KBM-7 (cell line): ENCODE results near the gene CACNA1B.

ENCODE experiments used
- DNase-seq: peaks from one replicate; pipeline ENCODE4 v3.0.0-alpha.2; 2015
- in situ Hi-C: fragments of 300-500 bp; cut with MboI; formaldehyde crosslinking; loops from 2 replicates; pipeline ENCODE4 v1.14.3; 2020; ENCODE audit warnings: low sequenced_read_pairs, low pct_unique_long_range_greater_than_20kb, mixed read lengths

The CACNA1B gene

GRCh38 chr9:137913771-137914767, 36.5 kb downstream of the CACNA1B start:
- DNase-seq = no peak
- in situ Hi-C loops = no loop called here

DNA sequence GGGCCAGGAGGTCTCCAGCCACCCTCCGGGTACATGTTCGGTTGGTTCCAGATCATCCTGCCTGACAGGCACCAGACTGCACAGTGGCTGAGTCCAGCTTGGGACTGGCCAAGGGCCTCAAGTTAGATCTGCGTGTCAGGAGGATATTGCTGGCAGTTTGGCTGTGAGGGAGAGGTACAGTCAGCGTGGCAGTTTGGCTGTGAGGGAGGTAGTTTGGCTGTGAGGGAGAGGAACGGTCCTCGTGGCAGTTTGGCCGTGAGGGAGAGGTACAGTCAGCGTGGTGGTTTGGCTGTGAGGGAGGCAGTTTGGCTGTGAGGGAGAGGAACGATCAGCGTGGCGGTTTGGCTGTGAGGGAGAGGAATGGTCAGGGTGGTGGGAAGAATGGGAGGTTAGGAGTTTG, 39.0 kb downstream of the CACNA1B start:
- in situ Hi-C loops = no loop called here
- DNase-seq = no peak

DNA sequence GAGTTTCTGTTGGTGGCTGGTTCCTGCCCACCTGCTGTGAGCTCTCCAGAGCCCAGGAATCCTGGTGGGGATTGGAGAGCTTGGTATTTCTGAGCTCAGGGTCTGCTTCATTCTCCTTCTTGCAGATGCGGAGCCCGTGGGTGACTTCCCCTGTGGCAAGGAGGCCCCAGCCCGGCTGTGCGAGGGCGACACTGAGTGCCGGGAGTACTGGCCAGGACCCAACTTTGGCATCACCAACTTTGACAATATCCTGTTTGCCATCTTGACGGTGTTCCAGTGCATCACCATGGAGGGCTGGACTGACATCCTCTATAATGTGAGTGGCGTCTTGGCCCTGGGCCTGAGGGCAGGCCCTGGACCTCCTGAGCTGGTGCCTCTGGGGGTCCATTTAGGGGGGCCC, 39.5 kb downstream of the CACNA1B start:
- in situ Hi-C loops = no loop called here
- DNase-seq = no peak

DNA sequence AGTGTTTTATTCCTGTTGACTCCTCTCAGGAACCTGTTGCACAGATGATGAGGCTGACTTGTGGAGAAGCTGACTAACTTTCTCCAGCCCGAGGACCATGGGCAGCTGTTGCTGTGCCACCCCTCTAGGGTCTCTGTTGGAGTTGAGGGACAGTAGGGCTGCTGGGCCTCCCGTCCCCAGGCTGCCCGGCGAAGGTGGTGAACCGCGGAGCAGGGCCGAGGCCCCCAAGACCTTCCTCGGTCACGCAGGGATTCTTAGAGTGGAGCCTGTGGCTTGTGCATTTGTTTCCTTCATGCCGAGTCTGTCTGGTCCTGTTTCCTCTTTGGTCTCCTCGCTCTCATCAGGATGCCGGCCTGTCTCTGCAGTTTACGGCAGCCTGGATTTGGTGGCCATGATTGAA, 40.2 kb downstream of the CACNA1B start:
- no peak for DNase-seq
- in situ Hi-C loops = no loop called here

GRCh38 chr9:137918331-137919094, 40.9 kb downstream of the CACNA1B start:
- in situ Hi-C loops = no loop called here
- DNase-seq = no peak

- DNase-seq = no peak
- in situ Hi-C loops = no loop called here
Observed at GRCh38 chr9:137919095-137919465, 41.5 kb downstream of the CACNA1B start.

- in situ Hi-C loops = no loop called here
- DNase-seq = no peak
Observed at GRCh38 chr9:137919649-137920141, 42.1 kb downstream of the CACNA1B start.

DNA sequence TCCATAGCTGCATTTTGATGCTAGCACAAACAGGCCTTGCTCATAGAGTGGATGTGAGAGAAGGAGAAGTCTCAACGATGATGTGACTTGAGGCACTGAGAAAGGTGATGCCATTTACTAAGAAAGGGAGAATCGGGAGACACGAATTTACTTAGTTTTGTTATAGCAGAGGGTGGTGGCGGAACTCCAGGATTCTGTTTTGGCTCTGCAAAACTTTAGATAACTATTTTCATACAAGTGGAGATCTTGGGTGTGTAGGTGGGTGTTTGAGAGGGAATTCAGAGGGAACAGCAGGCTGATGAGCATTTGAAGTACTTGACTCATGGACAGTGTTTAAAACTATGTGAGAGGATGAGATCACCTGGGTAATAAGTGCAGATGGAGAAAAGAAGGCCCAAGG, 43.2 kb downstream of the CACNA1B start:
- in situ Hi-C loops = no loop called here
- no peak for DNase-seq

DNA sequence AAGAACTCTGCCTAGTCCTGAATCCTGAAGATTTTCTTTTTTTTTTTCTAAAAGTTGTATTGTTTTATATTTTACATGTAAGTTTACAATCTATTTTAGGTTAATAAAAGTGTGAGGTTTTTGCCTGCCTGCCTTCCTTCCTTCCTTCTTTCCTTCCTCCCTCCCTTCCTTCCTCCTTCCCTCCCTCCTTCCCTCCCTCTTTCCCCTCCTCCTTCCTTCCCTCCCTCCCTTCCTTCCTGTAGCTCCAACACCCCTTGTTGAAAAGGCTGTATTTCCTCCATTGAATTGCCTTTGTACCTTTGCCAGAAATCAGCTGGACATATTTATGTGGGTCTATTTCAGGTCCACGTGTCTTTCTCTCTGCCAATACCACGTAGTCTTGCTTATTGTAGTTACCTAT, 46.6 kb downstream of the CACNA1B start:
- in situ Hi-C loops = no loop called here
- DNase-seq = no peak

GRCh38 chr9:137924761-137925369, 47.3 kb downstream of the CACNA1B start:
- no peak for DNase-seq
- in situ Hi-C loops = no loop called here

DNA sequence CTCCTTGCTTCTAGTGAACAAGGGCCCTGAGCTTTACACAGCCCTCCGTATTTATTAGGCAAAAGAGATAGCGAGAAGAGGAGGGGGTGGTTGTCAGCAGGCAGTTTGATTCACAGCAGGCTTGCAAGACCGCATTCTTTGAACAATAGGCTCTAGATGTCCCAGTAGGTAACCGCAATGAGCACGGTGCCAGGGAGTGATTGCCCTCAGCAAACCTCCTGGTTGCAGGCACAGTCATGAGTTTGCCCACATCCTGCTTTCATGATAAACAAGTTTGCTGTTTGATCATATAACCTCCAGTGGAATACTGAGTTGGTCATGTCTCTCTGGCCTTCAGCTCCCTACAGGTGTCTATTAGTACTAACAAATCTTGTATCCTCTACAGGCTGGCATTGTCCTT, 66.1 kb downstream of the CACNA1B start:
- in situ Hi-C loops = no loop called here
- no peak for DNase-seq

- DNase-seq = peak; percentile 13
- in situ Hi-C loops = no loop called here
Observed at GRCh38 chr9:137945581-137945980, 68.0 kb downstream of the CACNA1B start.

- DNase-seq = no peak
- in situ Hi-C loops = no loop called here
Observed at GRCh38 chr9:137946993-137947392, 69.4 kb downstream of the CACNA1B start.

GRCh38 chr9:137948642-137949041, 71.1 kb downstream of the CACNA1B start:
- in situ Hi-C loops = no loop called here
- DNase-seq = no peak

DNA sequence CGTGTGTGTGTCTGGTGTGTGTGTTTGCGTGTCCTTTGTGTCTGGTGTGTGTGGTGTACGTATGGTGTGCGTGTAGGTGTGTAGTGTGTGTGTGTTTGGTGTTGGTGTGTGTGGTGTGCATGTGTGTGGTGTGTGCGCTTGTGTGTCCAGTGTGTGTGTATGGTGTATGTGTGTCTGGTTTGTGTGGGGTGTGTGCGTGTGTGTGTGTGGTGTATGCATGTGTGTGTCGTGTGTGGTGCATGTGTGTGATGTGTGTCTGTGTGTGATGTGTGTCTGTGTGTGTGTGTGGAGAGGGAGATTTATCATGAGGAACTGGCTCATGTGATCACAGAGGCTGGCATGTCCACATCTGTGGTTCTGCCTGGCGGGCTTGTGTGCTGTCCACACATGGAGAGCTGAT, 71.7 kb downstream of the CACNA1B start:
- DNase-seq = no peak
- in situ Hi-C loops = no loop called here

DNA sequence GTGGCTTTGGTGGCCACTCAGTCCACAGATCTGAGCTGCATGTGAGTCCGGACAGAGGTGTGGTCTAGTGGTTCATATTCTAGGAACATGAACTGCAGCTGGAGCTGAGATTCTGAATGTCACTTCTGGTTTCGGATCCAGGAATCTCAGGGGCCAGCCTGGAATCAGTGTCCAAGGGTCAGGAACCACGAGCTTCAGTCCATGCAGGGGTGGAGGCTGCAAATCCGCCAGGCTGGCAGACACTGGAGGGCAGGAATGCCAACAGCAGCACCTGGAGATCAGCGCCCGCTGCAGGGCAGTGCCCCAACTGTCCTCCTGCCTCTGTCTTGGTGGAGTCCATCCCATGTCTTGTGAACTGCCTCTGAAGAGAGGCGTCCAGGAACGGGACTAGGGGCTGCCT, 73.5 kb downstream of the CACNA1B start:
- in situ Hi-C loops = no loop called here

DNA sequence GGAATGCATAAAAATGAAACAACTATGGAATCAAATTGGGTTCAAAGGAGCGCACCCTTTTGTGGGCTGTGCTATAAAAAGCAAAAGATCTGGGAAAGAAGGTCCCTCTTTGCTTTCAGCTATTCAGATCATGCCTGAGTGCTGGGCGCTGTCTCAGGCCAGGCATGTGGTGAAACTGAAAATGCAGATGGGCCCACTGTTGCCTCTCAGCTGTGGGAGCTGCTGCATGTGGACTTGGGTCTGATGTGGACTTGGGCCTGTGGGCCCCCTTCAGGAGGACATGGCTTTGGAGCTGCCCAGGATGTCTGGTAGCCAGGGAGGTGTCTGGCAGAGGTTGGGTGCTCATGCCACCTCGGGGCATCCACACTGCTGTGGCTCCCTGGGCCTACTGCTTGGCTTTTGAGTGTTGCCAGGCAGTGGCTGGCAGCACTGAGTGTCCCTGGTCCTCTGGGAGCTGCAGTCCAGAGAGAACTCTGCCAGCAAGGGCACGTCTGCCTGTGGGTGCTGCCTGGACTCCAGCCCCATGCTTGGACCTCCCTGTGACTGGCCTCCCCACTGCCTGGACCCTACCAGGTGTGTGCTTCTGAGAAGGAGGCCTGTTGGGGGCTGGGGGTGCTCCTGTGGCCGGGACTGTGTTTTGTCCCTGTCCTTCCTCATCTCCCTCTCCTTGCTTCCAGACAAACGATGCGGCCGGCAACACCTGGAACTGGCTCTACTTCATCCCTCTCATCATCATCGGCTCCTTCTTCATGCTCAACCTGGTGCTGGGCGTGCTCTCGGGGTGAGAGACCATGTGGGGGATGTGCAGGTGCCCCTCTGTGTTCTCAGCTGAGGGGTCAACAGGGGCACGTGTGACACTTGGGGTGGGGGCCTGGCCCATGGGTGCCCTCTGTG, 74.3 kb downstream of the CACNA1B start:
- in situ Hi-C loops = no loop called here
- DNase-seq = no peak

More for the DNA sequence above, 73.5 kb downstream of the CACNA1B start:
- no peak for DNase-seq

GRCh38 chr9:137952976-137953666, 75.5 kb downstream of the CACNA1B start:
- in situ Hi-C loops = no loop called here
- DNase-seq = no peak
